Activated CD4-positive, alpha-beta memory T cell treated with anti-CD3 and anti-CD28 coated beads, Interleukin-2, amount 10 ng/mL, durations not matched to agents 7 days and 5 days (primary cell): ENCODE results near the gene PRRG2. TPM values are rescaled to one million over a fixed set of nuclear protein-coding genes. Genes with fewer than 3 reads are reported as not detected.

ENCODE experiments used
- CTCF ChIA-PET: fragments of 350-600 bp; sonication (Branson Sonifier 250); formaldehyde crosslinking; loops from one replicate; lab custom pipeline; 2021; ENCODE audit warnings: antibody characterized with exemption, inconsistent platforms; lab: Charles Lee
- POLR2A ChIA-PET: fragments of 350-600 bp; sonication (Branson Sonifier 250); formaldehyde crosslinking; loops from one replicate; lab custom pipeline; 2021; ENCODE audit warnings: antibody characterized with exemption; lab: Charles Lee
- DNase-seq: peaks from one replicate; pipeline ENCODE4 v3.0.0-alpha.2; 2020
- H3K27ac Mint-ChIP-seq: one replicate; pipeline ENCODE4 v1.8.0; 2021; ENCODE audit warnings: mild to moderate bottlenecking, mixed read lengths
- H3K27me3 Mint-ChIP-seq: one replicate; pipeline ENCODE4 v1.8.0; 2021; ENCODE audit warnings: mixed read lengths
- H3K36me3 Mint-ChIP-seq: one replicate; pipeline ENCODE4 v1.8.0; 2021; ENCODE audit warnings: low read depth, mixed read lengths
- H3K4me1 Mint-ChIP-seq: one replicate; pipeline ENCODE4 v1.8.0; 2021; ENCODE audit warnings: mixed read lengths
- H3K4me3 Mint-ChIP-seq: one replicate; pipeline ENCODE4 v1.8.0; 2021; ENCODE audit warnings: mild to moderate bottlenecking, mixed read lengths
- H3K9me3 Mint-ChIP-seq: one replicate; pipeline ENCODE4 v1.8.0; 2021; ENCODE audit warnings: mixed read lengths
- total RNA-seq, 2 experiments: library from RNA; stranded (reverse); gene quantifications; one replicate each; pipeline ENCODE4 v1.2.3, GENCODE V29; 2021

PRRG2 gene
- total RNA-seq, 2 experiments from 2014 or later = 1.0 to 1.1 TPM

- CTCF ChIA-PET = no interaction called here
Measured at GRCh38 chr19:49596954-49597702, 16.0 kb downstream of the PRRG2 start.

GRCh38 chr19:49597703-49597974 lies 16.5 kb downstream of the PRRG2 start:
- ChIA-PET CTCF (no interaction called here), POLR2A (no interaction called here)
- H3K27me3 Mint-ChIP-seq = no peaks in the 10 kb centered on the region
- H3K4me1 Mint-ChIP-seq = peaks cover 19% of the 10 kb centered on the region
- DNase-seq = no peak
- H3K9me3 Mint-ChIP-seq = no peaks in the 10 kb centered on the region
- H3K27ac Mint-ChIP-seq = no peak overlapping the region
- H3K4me3 Mint-ChIP-seq = no peak overlapping the region
- peaks cover 41% of the 10 kb centered on the region for H3K36me3 Mint-ChIP-seq

More at GRCh38 chr19:49596954-49597702, 16.0 kb downstream of the PRRG2 start:
- no peak overlapping the region for H3K27ac Mint-ChIP-seq
- H3K4me1 Mint-ChIP-seq = peaks cover 24% of the 10 kb centered on the region
- no peak overlapping the region for H3K4me3 Mint-ChIP-seq
- POLR2A ChIA-PET = no interaction called here
- no peaks in the 10 kb centered on the region for H3K27me3 Mint-ChIP-seq
- H3K36me3 Mint-ChIP-seq = peaks cover 37% of the 10 kb centered on the region
- DNase-seq = no peak
- H3K9me3 Mint-ChIP-seq = no peaks in the 10 kb centered on the region

- H3K36me3 Mint-ChIP-seq = peaks cover 32% of the 10 kb centered on the region
- POLR2A ChIA-PET = interaction anchor here (0.6 kb wide), 1 partner anchor 35 kb away, joined by 3 read pairs; no protein-coding TSS in a partner anchor
- H3K4me1 Mint-ChIP-seq = peaks cover under 1% of the 10 kb centered on the region
- no peaks in the 10 kb centered on the region for H3K27me3 Mint-ChIP-seq
- no peak for DNase-seq
- H3K4me3 Mint-ChIP-seq = no peak overlapping the region
- H3K27ac Mint-ChIP-seq = no peak overlapping the region
- CTCF ChIA-PET = interaction anchor here (0.6 kb wide), 1 partner anchor 13 kb away, joined by 4 read pairs; no protein-coding TSS in a partner anchor
- no peaks in the 10 kb centered on the region for H3K9me3 Mint-ChIP-seq
Measured at GRCh38 chr19:49599378-49600295, 18.5 kb downstream of the PRRG2 start.

- no peak overlapping the region for H3K27ac Mint-ChIP-seq
- ChIA-PET CTCF (no interaction called here), POLR2A (interaction anchor here (1.0 to 1.7 kb wide), 2 partner anchors 8 to 13 kb away, joined by 3 to 4 read pairs; no protein-coding TSS in a partner anchor)
- no peaks in the 10 kb centered on the region for H3K9me3 Mint-ChIP-seq
- H3K4me3 Mint-ChIP-seq = no peak overlapping the region
- H3K27me3 Mint-ChIP-seq = no peaks in the 10 kb centered on the region
- H3K36me3 Mint-ChIP-seq = peaks cover 34% of the 10 kb centered on the region
- DNase-seq = no peak
- H3K4me1 Mint-ChIP-seq = no peaks in the 10 kb centered on the region
Measured at GRCh38 chr19:49601482-49602038, 20.4 kb downstream of the PRRG2 start.

- no peak for DNase-seq
- POLR2A ChIA-PET = interaction anchor here (1.7 kb wide), 1 partner anchor 9 kb away, joined by 4 read pairs; no protein-coding TSS in a partner anchor
- Mint-ChIP-seq H3K27me3 (no peaks in the 10 kb centered on the region), H3K4me3 (no peak overlapping the region), H3K27ac (no peak overlapping the region), H3K4me1 (no peaks in the 10 kb centered on the region), H3K9me3 (no peaks in the 10 kb centered on the region), H3K36me3 (peaks cover 34% of the 10 kb centered on the region)
- CTCF ChIA-PET = no interaction called here
Measured at GRCh38 chr19:49602806-49603205, 21.7 kb downstream of the PRRG2 start.

GRCh38 chr19:49605605-49606004 lies 24.5 kb downstream of the PRRG2 start:
- POLR2A ChIA-PET = interaction anchor here (2.0 kb wide), 1 partner anchor 26 kb away, joined by 4 read pairs; the partner anchor contains the start of gene NOSIP

GRCh38 chr19:49609499-49610092 lies 28.5 kb downstream of the PRRG2 start:
- H3K4me3 Mint-ChIP-seq = no peak overlapping the region
- peaks cover 32% of the 10 kb centered on the region for H3K36me3 Mint-ChIP-seq
- DNase-seq = no peak
- H3K9me3 Mint-ChIP-seq = no peaks in the 10 kb centered on the region
- CTCF ChIA-PET = interaction anchor here (1.1 kb wide), 2 partner anchors 13 to 16 kb away, joined by 3 to 4 read pairs; no protein-coding TSS in a partner anchor
- POLR2A ChIA-PET = interaction anchor here (1.2 kb wide), 1 partner anchor 16 kb away, joined by 4 read pairs; no protein-coding TSS in a partner anchor
- H3K4me1 Mint-ChIP-seq = peaks cover 17% of the 10 kb centered on the region
- no peaks in the 10 kb centered on the region for H3K27me3 Mint-ChIP-seq
- H3K27ac Mint-ChIP-seq = no peak overlapping the region

More at GRCh38 chr19:49605605-49606004, 24.5 kb downstream of the PRRG2 start:
- Mint-ChIP-seq H3K27me3 (no peaks in the 10 kb centered on the region), H3K4me3 (no peak overlapping the region), H3K9me3 (no peaks in the 10 kb centered on the region), H3K36me3 (peaks cover 37% of the 10 kb centered on the region), H3K27ac (no peak overlapping the region), H3K4me1 (no peaks in the 10 kb centered on the region)
- DNase-seq = no peak
- CTCF ChIA-PET = no interaction called here

GRCh38 chr19:49613374-49613773 lies 32.3 kb downstream of the PRRG2 start:
- H3K4me3 Mint-ChIP-seq = no peak overlapping the region
- no peaks in the 10 kb centered on the region for H3K9me3 Mint-ChIP-seq
- peaks cover 60% of the 10 kb centered on the region for H3K36me3 Mint-ChIP-seq
- peaks cover 17% of the 10 kb centered on the region for H3K4me1 Mint-ChIP-seq
- no peak for DNase-seq
- POLR2A ChIA-PET = interaction anchor here (1.7 kb wide), 1 partner anchor 63 kb away, joined by 4 read pairs; no protein-coding TSS in a partner anchor
- no peaks in the 10 kb centered on the region for H3K27me3 Mint-ChIP-seq
- H3K27ac Mint-ChIP-seq = peak overlapping the region; percentile 70
- CTCF ChIA-PET = interaction anchor here (0.7 kb wide), 1 partner anchor 335 kb away, joined by 4 read pairs; no protein-coding TSS in a partner anchor

- ChIA-PET CTCF (no interaction called here), POLR2A (interaction anchor here (0.7 to 1.7 kb wide), 3 partner anchors 13 to 62 kb away, joined by 3 to 4 read pairs (median 3); no protein-coding TSS in a partner anchor)
- peaks cover 60% of the 10 kb centered on the region for H3K36me3 Mint-ChIP-seq
Measured at GRCh38 chr19:49614096-49614833, 33.1 kb downstream of the PRRG2 start.

GRCh38 chr19:49615861-49616260 lies 34.7 kb downstream of the PRRG2 start:
- Mint-ChIP-seq H3K9me3 (no peaks in the 10 kb centered on the region), H3K27ac (no peak overlapping the region), H3K36me3 (peaks cover 60% of the 10 kb centered on the region), H3K4me3 (no peak overlapping the region), H3K4me1 (peaks cover 17% of the 10 kb centered on the region), H3K27me3 (no peaks in the 10 kb centered on the region)
- ChIA-PET CTCF (interaction anchor here (0.6 kb wide), 1 partner anchor 15 kb away, joined by 3 read pairs; no protein-coding TSS in a partner anchor), POLR2A (no interaction called here)
- no peak for DNase-seq

More at GRCh38 chr19:49614096-49614833, 33.1 kb downstream of the PRRG2 start:
- Mint-ChIP-seq H3K4me1 (peaks cover 17% of the 10 kb centered on the region), H3K9me3 (no peaks in the 10 kb centered on the region), H3K4me3 (no peak overlapping the region), H3K27ac (peak overlapping the region; percentile 70), H3K27me3 (no peaks in the 10 kb centered on the region)
- no peak for DNase-seq

- POLR2A ChIA-PET = interaction anchor here (0.7 kb wide), 1 partner anchor 22 kb away, joined by 3 read pairs; no protein-coding TSS in a partner anchor
- Mint-ChIP-seq H3K27me3 (no peaks in the 10 kb centered on the region), H3K4me3 (no peak overlapping the region), H3K9me3 (no peaks in the 10 kb centered on the region), H3K36me3 (peaks cover 62% of the 10 kb centered on the region), H3K27ac (no peak overlapping the region), H3K4me1 (peaks cover 17% of the 10 kb centered on the region)
- CTCF ChIA-PET = interaction anchor here (0.6 kb wide), 1 partner anchor 14 kb away, joined by 3 read pairs; no protein-coding TSS in a partner anchor
- DNase-seq = no peak
Measured at GRCh38 chr19:49616532-49616931, 35.4 kb downstream of the PRRG2 start.
